Measurements from ENCODE around the gene HINFP.

The HINFP gene

DNA sequence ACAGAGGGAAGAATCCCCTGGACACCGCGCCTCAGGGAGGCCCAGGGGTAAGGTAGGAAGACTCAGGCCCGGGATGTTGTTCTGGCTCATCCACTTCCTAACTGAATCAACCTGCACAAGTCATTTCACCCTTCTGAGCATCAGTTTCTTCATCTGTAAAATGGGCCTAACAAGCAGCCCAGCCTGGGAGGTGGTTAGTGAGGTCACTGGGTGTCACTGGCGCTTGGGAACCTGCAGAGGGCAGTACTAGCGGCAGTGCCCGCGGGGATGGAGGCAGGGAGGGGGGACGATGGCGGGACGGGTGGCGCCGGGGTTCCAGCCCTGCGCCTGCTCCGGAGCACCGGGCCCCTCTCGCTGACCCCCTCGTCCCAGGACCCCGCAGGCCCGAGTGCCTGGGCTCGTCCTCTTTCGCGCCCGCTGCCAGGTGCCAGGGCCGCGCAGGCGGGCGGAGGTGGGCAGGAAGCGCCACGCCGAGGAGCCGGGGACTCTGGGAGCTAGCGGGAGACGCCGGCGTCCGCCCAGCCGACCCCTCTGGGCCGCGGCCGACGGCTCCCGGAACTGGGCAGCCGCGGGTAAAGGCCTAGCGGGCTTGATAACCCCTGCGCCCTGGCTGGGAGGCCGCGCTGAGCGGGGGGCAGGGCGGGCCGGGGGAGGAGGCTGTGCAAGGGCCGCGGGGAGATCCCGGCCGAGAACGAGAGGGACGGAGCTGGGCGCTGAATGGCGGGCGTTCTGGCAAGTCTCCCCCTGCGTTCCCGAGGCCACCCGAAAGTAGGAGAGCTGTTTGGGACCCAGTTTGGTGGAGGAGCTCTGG, 47.3 kb downstream of the HINFP start, which contains the start of gene NLRX1:
Gene NLRX1 (plus strand): TSS at position 255 of the 811 bp plus-strand sequence. CDS start 2,679 bp downstream, outside the sequence.
- peak; percentile 83 for DNase-seq (ENCODE audit: low read depth)
- peak within 1 kb of the TSS; percentile 78 for H3K4me3 ChIP-seq (ENCODE audit: low read length)
- TF ChIP-seq, protein P1, sequence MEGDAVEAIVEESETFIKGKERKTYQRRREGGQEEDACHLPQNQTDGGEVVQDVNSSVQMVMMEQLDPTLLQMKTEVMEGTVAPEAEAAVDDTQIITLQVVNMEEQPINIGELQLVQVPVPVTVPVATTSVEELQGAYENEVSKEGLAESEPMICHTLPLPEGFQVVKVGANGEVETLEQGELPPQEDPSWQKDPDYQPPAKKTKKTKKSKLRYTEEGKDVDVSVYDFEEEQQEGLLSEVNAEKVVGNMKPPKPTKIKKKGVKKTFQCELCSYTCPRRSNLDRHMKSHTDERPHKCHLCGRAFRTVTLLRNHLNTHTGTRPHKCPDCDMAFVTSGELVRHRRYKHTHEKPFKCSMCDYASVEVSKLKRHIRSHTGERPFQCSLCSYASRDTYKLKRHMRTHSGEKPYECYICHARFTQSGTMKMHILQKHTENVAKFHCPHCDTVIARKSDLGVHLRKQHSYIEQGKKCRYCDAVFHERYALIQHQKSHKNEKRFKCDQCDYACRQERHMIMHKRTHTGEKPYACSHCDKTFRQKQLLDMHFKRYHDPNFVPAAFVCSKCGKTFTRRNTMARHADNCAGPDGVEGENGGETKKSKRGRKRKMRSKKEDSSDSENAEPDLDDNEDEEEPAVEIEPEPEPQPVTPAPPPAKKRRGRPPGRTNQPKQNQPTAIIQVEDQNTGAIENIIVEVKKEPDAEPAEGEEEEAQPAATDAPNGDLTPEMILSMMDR (conservative IDR thresholded peaks at IDR 0.05; ENCODE audit: low read length), result peak; percentile 84

DNA sequence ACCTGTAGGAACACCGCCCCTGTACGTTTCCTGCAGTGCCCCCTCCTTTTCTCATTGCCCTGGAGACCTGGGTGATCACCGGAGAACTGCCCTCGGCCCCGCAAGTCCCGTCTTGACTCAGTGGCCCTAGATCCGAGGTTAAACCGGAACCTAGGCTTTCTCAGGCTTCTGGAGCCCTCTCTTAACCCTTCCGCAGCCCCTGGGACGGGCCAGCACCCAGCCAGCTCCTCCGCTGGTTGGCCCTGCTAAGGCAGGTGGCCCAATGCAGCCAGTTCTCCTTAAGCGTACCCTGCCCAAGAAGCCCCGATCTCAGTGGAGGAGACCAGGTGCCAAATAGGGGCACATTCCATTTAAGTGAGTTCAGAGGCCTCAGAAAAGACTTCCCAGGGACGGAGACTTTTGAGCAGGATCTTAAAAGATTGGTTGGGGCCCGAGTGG, 47.9 kb downstream of the HINFP start:
- H3K4me3 ChIP-seq (ENCODE audit: low read length), result peak overlapping the region; percentile 78
- DNase-seq (ENCODE audit: low read depth), result peak; percentile 39
- TF ChIP-seq, protein P1 (conservative IDR thresholded peaks at IDR 0.05; ENCODE audit: low read length), result no peak

DNA sequence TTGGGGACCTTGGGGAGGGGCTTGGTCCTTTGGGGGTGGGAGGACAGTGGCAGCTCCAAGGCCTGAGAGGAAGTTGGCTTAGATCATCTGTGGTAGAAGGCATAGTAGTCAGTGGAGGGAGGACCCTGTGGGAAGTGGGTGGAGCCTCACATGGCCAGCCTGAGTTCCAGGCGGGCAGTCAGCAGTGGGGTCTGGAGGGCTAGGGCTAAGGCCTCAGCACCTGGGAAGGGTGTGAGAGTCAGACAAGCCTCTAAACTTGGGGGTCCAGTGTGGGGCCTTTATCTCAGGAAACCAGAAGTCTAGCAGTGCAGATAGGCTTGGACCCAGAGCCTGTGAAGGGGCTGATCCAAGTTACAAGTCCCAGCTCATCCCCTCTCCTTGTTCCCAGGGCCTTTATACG, 51.1 kb downstream of the HINFP start:
- DNase-seq (ENCODE audit: low read depth), result no peak
- no peak overlapping the region for H3K4me3 ChIP-seq (ENCODE audit: low read length)
- TF ChIP-seq, protein P1 (conservative IDR thresholded peaks at IDR 0.05; ENCODE audit: low read length), result no peak

DNA sequence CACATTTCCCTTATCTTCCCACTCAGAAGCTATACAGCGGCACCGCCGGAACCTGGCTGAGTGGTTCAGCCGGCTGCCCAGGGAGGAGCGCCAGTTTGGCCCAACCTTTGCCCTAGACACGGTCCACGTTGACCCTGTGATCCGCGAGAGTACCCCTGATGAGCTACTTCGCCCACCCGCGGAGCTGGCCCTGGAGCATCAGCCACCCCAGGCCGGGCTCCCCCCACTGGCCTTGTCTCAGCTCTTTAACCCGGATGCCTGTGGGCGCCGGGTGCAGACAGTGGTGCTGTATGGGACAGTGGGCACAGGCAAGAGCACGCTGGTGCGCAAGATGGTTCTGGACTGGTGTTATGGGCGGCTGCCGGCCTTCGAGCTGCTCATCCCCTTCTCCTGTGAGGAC, 52.1 kb downstream of the HINFP start:
- no peak for DNase-seq (ENCODE audit: low read depth)
- TF ChIP-seq, protein P1 (conservative IDR thresholded peaks at IDR 0.05; ENCODE audit: low read length), result no peak
- H3K4me3 ChIP-seq (ENCODE audit: low read length), result no peak overlapping the region

DNA sequence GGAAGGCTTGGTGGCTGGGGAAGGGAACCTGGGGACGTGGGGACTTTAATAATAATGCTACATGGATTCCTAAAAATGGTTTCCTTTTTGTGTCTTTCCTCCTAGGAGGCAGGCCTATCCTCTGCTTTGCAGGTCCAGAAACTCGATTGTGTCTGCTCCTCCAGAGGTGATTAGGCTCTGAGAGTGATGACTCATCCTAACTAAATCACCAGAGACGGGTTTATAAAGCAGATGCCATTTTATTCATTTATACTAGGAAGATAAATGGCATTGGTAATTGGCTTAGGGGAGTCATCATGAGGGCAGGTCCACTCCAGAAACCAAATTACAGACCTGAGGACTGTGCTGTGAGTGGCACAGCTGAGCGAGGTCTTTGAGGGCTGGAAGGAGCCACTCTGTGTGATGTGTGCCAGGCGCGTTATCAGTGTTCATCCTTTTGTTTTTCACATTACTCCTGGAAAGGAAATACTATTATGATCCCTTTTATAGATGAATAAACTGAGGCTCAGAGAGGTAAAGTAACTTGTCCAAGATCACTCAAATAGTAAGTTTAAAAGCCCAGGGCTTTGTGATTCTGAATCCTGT, 54.2 kb downstream of the HINFP start:
- TF ChIP-seq, protein P1 (conservative IDR thresholded peaks at IDR 0.05; ENCODE audit: low read length), result no peak
- no peak for DNase-seq (ENCODE audit: low read depth)
- no peak overlapping the region for H3K4me3 ChIP-seq (ENCODE audit: low read length)

DNA sequence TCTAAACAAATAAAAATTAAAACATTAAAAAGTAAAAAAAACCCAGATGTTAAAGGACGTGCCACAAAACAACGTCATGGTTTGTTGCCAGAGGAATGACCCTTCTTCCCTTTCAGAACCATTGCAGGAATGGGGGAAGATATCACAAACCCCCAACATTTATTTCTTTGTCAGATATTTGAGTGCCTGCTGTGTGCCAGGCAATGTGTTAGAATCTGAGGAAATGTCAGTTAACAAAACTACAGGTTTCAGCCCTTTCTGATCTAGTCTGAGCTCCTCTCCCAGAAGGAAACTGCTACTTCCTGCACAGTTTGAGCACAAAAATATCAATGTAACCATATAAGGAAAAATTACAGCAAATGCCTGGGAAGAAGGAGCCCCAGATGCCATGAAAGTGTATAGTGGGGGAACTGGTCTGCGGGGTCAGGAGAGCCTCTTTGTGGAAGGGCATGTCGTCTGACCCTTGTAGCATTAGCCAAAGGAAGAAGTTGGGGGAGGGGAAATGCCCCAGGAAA, 56.8 kb downstream of the HINFP start:
- H3K4me3 ChIP-seq (ENCODE audit: low read length), result no peak overlapping the region
- TF ChIP-seq, protein P1 (conservative IDR thresholded peaks at IDR 0.05; ENCODE audit: low read length), result no peak
- no peak for DNase-seq (ENCODE audit: low read depth)

Data from AG10803 (cell line).